ENCODE data around the gene SMAD5. TPM values are rescaled to one million over a fixed set of nuclear protein-coding genes. Genes with fewer than 3 reads are reported as not detected.

SMAD5 gene
- total RNA-seq, 4 donors from 2014 or later: 35.6 to 62.7 (median 51.7) TPM

DNA sequence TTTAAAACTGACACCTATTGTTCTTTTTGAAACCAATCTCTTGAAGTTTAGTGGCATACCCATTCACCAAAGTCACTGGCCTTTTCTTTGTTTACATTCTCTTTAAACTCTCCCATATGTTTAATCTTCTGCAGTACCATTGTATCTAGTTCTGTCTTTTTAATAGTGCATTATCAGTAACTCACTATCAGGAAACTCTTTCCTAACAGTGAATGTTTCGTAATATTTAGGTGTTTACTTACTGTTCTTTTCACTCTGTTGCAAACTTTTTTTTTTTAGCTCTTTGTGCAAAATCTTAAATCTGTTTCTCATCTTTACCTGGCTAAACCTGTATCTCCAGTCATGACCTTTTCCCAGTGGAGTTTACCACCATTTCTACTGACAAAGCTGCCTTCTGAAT is 17.2 kb downstream of the SMAD5 start:
- 71 to 100% methylated on average over 1 of the region's 1 CpG for WGBS, 2 donors (ENCODE audit: low coverage in 1 of 2)
- TF ChIP-seq POLR2AphosphoS5 (IDR thresholded peaks at IDR 0.05): no peak
- ATAC-seq: no peak

DNA sequence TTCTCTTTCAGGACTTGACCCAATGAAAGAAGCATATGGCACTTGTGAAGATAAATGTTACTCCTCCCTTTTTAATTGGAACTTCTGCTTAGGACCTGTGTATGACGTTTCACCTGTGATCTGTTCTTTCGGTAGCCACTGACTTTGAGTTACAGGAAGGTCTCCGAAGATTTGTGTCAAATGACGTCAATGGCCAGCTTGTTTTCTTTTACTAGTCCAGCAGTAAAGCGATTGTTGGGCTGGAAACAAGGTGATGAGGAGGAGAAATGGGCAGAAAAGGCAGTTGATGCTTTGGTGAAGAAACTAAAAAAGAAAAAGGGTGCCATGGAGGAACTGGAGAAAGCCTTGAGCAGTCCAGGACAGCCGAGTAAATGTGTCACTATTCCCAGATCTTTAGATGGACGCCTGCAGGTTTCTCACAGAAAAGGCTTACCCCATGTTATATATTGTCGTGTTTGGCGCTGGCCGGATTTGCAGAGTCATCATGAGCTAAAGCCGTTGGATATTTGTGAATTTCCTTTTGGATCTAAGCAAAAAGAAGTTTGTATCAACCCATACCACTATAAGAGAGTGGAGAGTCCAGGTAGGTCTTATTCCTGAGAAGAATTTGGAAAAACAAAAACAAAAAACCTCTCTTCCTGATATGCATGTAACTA is 21.1 kb downstream of the SMAD5 start:
- TF ChIP-seq POLR2AphosphoS5 (IDR thresholded peaks at IDR 0.05): no peak
- TF ChIP-seq, protein P1, sequence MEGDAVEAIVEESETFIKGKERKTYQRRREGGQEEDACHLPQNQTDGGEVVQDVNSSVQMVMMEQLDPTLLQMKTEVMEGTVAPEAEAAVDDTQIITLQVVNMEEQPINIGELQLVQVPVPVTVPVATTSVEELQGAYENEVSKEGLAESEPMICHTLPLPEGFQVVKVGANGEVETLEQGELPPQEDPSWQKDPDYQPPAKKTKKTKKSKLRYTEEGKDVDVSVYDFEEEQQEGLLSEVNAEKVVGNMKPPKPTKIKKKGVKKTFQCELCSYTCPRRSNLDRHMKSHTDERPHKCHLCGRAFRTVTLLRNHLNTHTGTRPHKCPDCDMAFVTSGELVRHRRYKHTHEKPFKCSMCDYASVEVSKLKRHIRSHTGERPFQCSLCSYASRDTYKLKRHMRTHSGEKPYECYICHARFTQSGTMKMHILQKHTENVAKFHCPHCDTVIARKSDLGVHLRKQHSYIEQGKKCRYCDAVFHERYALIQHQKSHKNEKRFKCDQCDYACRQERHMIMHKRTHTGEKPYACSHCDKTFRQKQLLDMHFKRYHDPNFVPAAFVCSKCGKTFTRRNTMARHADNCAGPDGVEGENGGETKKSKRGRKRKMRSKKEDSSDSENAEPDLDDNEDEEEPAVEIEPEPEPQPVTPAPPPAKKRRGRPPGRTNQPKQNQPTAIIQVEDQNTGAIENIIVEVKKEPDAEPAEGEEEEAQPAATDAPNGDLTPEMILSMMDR (IDR thresholded peaks at IDR 0.05): no peak
- TF ChIP-seq POLR2A (IDR thresholded peaks at IDR 0.05): no peak
- no peak for TF ChIP-seq EP300 (IDR thresholded peaks at IDR 0.05)
- Histone ChIP-seq H3K4me3 (no peak overlapping the region), H3K9me3 (no peaks in the 10 kb centered on the region), H3K4me1 (peaks cover 2 to 74% (median 3%) of the 10 kb centered on the region in 3 donors), H3K27ac (no peak overlapping the region), H3K36me3 (peaks cover 3 to 36% of the 10 kb centered on the region in 2 donors), H3K27me3 (no peaks in the 10 kb centered on the region)
- 91 to 95% methylated on average over 10 of the region's 11 CpGs for WGBS, 2 donors (ENCODE audit: low coverage in 1 of 2)
- ATAC-seq: no peak

More for the DNA sequence above, 17.2 kb downstream of the SMAD5 start:
- Histone ChIP-seq H3K4me1 (peaks cover 0 to 77% (median 0%) of the 10 kb centered on the region in 3 donors), H3K27me3 (no peaks in the 10 kb centered on the region), H3K4me3 (no peak overlapping the region), H3K27ac (no peak overlapping the region), H3K36me3 (peaks cover 0 to 15% of the 10 kb centered on the region in 2 donors), H3K9me3 (no peaks in the 10 kb centered on the region)

DNA sequence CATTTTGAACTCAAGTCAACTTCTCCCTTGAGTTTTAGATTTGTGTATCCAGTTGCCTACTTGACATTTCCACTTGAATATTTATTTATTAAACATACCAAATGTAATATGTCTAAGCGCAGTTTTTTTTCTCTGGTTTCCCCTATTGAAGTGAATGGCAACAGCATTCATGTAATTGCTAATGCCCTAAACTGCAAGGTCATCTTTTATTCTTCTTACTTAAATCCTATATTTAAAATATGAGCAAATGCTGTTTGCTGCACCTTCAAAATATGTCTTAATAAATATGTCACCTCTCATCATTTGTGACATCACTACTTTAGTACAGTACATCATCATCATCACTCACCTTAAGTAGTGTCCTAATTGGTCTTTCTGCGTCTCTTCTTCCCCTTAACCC is 22.4 kb downstream of the SMAD5 start:
- H3K9me3 ChIP-seq: no peaks in the 10 kb centered on the region
- 92 to 96% methylated on average over 2 of the region's 2 CpGs for WGBS, 2 donors (ENCODE audit: low coverage in 1 of 2)
- peaks cover 3 to 36% of the 10 kb centered on the region in 2 donors for H3K36me3 ChIP-seq
- no peak for TF ChIP-seq EP300 (IDR thresholded peaks at IDR 0.05)
- no peak for TF ChIP-seq POLR2A (IDR thresholded peaks at IDR 0.05)
- no peak for TF ChIP-seq POLR2AphosphoS5 (IDR thresholded peaks at IDR 0.05)
- TF ChIP-seq, protein P1 (IDR thresholded peaks at IDR 0.05): no peak
- peaks cover 3 to 75% (median 11%) of the 10 kb centered on the region in 3 donors for H3K4me1 ChIP-seq
- no peak overlapping the region for H3K27ac ChIP-seq
- no peak for ATAC-seq
- H3K27me3 ChIP-seq: no peaks in the 10 kb centered on the region
- H3K4me3 ChIP-seq: no peak overlapping the region

DNA sequence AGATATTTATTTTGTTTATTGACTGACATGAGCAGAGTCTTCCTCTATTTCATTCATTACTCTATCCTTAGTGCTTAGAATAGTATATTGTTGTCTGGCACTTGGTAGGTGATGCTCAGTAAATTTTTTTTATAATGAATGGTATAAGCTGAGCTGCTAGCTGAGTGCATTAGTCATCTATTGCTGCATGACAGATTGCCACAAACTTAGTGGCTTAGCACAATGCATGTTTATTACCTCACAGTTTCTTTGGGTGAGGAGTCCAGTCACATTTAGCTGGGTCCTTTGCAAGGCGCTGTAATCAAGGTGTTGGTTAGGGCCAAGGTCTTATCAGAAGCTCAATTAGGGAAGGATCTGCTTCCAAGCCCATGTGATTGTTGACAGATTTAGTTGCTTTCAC is 23.1 kb downstream of the SMAD5 start:
- Histone ChIP-seq H3K4me1 (peaks cover 3 to 75% (median 11%) of the 10 kb centered on the region in 3 donors), H3K27ac (no peak overlapping the region), H3K4me3 (no peak overlapping the region), H3K9me3 (no peaks in the 10 kb centered on the region), H3K36me3 (peaks cover 3 to 37% of the 10 kb centered on the region in 2 donors), H3K27me3 (no peaks in the 10 kb centered on the region)
- WGBS, 2 donors (ENCODE audit: low coverage in 1 of 2): 100% methylated on average over 1 of the region's 1 CpG; no CpG with 5 or more reads in 1 of the 2 donors
- no peak for ATAC-seq
- TF ChIP-seq, protein P1 (IDR thresholded peaks at IDR 0.05): no peak
- TF ChIP-seq EP300 (IDR thresholded peaks at IDR 0.05): no peak
- TF ChIP-seq POLR2A (IDR thresholded peaks at IDR 0.05): no peak
- no peak for TF ChIP-seq POLR2AphosphoS5 (IDR thresholded peaks at IDR 0.05)

DNA sequence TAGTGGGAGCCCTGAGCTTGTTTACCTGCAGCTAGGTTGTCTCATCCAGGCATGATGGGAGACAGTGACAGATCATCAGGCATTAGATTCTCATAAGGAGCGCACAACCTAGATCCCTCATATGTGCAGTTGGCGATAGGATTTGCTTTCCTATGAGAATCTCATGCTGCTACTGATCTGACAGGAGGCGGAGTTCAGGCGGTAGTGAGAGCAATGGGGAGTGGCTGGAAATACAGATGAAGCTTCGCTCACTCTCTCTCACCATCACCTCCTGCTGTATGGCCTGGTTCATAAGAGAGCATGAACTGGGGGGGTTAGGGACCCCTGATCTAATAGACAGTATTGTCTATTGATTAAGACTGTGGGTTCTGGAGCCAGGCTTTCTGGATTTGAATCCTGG is 24.9 kb downstream of the SMAD5 start:
- Histone ChIP-seq H3K9me3 (no peaks in the 10 kb centered on the region), H3K4me1 (peaks cover 3 to 77% (median 11%) of the 10 kb centered on the region in 3 donors), H3K4me3 (no peak overlapping the region), H3K27ac (no peak overlapping the region), H3K36me3 (peaks cover 3 to 41% of the 10 kb centered on the region in 2 donors), H3K27me3 (no peaks in the 10 kb centered on the region)
- TF ChIP-seq EP300 (IDR thresholded peaks at IDR 0.05) (no peak), POLR2A (IDR thresholded peaks at IDR 0.05) (no peak), POLR2AphosphoS5 (IDR thresholded peaks at IDR 0.05) (no peak)
- TF ChIP-seq, protein P1 (IDR thresholded peaks at IDR 0.05): no peak
- WGBS, 2 donors (ENCODE audit: low coverage in 1 of 2): 97 to 100% methylated on average over 1 to 5 of the region's 5 CpGs
- ATAC-seq: no peak

Measured in gastroesophageal sphincter (tissue), 4 donors.